ENCODE measurements around the gene MIEN1.
"Not testable (repeated sequence)": the region's sequence is repeated elsewhere in the genome, so short reads cannot be mapped to it uniquely, and the experiment has no call there.

Gene MIEN1

DNA sequence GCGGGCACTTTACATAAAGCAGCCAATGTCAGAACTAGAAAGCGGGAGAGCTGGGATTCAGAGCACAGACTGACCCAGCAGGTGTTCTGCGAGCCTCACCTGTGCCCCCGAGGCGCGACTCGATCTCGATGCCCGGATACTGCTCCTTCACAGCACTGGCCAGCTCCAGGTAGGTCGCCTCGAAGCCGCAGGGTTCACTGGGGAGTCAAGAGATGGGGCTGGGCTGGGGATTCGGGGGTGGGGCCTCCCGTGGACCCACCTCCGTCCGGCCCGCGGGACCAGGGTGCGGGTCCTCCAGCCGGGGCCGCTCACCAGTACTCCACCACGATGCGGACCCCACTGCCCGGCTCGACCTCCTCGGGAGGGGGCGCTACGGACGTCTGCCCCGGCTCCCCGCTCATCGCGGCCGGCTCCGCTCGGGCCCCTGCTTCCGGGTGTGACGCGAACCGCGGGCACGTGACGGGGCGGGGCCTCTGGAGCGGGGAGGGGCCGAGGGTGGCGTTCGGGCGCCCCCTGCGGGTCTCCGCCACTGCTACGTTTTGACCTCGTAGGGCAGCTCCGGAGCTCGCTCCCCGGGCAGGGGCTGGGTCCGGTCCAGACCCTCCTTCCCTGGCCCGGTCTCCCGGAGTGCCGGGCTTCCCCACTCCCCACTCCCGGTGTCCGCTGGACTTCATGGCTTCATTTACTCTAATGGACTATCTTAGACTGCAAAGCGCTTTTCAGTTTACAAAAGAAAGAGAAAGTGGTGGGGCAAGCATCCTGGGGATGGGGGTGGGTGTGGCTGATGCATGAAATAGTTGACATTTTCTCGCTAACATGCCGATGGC lies at the start of gene MIEN1:
TSS of gene MIEN1 (minus strand) at position 438 of the 827 bp plus-strand sequence. CDS start at position 401, 37 bp downstream.
- peak; percentile 92 for DNase-seq (ENCODE audit: low spot score)

DNA sequence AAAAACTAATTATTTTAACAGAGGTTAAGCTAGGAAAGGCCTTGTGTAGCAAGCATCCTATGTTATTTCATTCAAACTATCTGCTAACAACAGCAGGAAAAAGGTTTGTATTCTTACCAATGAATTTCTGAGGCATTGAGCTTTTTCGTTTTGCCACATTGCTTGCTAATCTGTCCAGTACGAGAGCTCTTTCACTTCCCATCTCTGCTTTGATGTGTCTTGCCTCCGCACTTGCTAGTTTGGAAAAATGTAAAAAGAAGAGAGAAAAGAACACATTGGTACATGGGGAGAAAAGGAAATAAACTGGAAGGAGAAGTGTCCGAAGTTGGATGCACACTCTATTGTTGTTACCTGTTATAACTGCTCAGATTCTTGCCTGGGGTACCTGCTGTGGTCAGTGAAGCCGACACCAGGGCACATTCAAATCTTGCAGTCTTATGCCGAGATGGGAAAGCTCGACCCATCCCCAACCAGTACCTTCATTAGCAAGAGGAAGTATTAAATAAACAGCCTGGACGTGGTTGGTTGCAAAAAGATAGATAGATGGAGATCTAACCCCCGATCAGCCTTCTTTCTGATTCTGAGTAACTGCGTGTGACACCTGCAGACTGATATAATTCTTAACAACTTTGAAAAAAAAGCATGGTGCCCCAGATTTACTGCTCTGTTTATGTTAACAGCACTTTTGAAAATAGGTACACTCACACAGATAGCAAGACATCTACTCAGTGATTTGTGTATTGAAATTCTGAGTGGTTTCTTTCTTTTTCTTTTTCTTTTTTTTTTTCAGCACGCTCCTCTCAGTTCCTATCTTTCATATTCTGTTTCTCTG lies 47.4 kb upstream of the MIEN1 start:
- no peak for DNase-seq (ENCODE audit: low spot score)

- DNase-seq (ENCODE audit: low spot score) = no peak
Observed at GRCh38 chr17:39776252-39776651, 45.9 kb upstream of the MIEN1 start.

GRCh38 chr17:39775031-39775430 lies 44.7 kb upstream of the MIEN1 start:
- DNase-seq (ENCODE audit: low spot score) = no peak

- no peak for DNase-seq (ENCODE audit: low spot score)
Observed at GRCh38 chr17:39774047-39774446, 43.7 kb upstream of the MIEN1 start.

- DNase-seq (ENCODE audit: low spot score) = no peak
Observed at GRCh38 chr17:39772987-39773934, 42.9 kb upstream of the MIEN1 start.

GRCh38 chr17:39772415-39772814 lies 42.1 kb upstream of the MIEN1 start:
- no peak for DNase-seq (ENCODE audit: low spot score)

DNA sequence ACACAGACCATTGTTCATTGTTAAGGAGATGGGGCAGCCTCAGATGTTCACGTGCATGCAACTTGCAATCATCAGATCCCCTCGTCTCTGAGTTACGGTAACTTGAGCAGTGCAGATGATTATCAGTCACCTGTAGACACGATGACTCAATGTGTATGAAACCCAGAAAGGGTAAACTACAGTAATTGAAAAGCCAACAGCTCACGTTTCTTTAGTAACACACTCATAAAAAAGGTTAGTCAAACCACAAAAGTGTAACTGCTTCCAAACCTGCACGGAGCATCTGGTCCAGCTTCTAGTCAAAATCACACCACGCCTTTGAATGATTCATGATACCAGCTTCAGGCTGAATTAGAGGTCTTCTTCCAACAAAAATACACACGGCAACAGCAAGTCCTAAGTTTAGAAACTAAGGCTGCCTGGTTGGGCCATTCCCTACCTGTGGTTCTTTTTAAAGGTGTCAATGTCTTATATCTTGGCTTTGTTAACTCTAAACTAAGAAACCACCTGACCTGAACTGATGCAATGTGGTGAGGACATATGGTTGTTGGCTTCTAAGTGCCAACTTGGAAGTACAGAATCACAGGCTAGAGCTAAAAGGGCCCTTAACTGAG lies 39.7 kb upstream of the MIEN1 start:
- no peak for DNase-seq (ENCODE audit: low spot score)

- no peak for DNase-seq (ENCODE audit: low spot score)
Observed at GRCh38 chr17:39767147-39767546, 36.8 kb upstream of the MIEN1 start.

DNA sequence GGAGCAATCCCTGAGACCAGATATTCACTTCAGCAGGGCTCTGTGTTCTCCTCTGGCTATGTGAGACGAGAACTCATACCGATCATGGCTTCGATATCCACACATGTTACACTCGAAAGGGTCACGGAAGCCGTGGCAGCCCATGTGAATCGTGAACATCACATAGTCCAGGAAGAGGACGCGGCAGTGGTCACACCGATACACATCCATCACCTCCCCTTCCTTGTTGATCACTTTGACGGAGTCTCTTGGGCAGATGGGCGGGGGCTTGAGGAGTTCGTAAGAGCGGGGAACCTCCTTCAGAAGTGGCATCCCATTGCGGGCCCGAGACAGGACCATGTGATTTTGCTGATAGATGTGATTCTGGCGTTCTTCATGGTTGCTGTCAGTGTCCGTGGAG lies 35.4 kb upstream of the MIEN1 start:
- DNase-seq (ENCODE audit: low spot score) = no peak

DNA sequence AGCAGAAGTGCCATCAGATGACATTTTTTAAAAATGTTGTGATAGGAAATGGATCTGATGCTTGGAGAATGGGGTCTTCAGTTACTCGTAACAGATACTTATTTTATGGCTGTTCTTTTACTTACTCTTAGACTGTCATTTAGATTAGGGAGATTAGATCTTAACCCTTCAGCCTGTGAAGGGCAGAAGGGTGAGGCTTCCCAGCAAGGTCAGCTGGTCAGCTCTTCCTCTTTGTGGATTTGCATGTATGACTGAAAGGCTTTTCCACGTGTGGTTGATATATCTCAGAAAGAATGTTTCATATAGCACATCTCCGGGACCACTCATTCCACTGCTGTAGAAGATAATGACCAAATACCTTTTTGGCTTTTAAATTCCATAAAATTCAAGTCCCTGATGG lies 34.8 kb upstream of the MIEN1 start:
- DNase-seq (ENCODE audit: low spot score) = no peak

DNA sequence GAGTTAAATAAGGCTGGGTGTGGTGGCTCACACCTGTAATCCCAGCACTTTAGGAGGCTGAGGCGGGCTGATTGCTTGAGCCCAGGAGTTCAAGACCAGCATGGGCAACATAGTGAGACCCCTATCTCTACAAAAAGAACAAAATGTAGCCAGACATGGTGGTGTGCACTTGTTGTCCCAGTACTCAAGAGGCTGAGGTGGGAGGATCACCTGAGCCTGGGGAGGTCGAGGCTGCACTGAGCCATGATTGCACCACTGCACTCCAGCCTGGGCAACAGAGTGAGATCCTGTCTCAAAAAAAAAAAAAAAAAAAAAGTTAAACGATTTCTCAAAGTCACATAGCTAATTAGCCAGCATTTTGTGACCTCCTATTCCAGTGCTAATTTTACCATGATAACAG lies 33.8 kb upstream of the MIEN1 start:
- not testable (repeated sequence) for DNase-seq (ENCODE audit: low spot score)

GRCh38 chr17:39763051-39763820 lies 32.9 kb upstream of the MIEN1 start:
- DNase-seq (ENCODE audit: low spot score) = no peak

DNA sequence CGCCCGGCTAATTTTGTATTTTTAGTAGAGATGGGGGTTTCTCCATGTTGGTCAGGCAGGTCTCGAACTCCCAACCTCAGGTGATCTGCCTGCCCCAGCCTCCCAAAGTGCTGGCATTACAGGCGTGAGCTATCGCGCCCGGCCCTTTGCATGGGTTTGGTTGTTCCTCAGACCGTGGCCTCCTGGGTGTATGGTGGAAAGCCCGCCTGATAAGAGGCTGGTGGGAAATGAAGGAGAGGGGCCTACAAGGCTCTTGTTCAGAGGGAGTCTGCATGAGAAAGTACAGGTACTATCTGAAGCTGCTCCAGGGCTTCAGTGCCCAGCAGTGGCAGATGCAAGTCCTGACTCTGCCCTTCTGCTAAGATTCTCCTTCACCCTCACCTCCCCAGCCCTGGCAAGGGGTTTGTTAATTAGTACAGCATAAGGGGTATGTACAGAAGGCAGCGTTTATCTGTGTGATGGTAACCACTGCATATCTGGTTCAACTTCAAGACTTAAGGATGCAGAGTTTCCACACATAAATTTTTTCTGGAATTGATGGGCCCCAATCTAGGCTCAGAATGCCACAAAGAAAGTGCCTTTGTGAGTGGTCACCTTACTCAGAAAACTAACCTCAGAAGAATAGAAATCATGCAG lies 31.6 kb upstream of the MIEN1 start:
- DNase-seq (ENCODE audit: low spot score) = no peak

DNA sequence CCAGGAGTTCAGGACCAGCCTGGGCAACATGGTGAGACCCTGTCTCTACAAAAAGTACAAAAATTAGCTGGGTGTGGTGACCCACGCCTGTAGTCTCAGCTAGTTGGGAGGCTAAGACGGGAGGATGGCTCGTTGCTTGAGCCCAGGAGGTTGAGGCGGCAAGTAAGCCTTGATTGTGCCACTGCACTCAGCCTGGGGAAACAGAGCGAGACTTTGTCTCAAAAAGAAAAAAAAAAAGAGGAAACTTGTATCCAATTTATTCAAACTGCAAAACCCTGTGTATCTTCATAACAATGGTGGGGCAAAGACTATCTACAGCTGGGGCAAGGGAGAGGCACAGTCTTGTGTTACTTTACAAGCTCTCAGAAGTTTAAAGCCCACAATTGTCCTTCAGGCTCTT lies 28.9 kb upstream of the MIEN1 start:
- no peak for DNase-seq (ENCODE audit: low spot score)

DNA sequence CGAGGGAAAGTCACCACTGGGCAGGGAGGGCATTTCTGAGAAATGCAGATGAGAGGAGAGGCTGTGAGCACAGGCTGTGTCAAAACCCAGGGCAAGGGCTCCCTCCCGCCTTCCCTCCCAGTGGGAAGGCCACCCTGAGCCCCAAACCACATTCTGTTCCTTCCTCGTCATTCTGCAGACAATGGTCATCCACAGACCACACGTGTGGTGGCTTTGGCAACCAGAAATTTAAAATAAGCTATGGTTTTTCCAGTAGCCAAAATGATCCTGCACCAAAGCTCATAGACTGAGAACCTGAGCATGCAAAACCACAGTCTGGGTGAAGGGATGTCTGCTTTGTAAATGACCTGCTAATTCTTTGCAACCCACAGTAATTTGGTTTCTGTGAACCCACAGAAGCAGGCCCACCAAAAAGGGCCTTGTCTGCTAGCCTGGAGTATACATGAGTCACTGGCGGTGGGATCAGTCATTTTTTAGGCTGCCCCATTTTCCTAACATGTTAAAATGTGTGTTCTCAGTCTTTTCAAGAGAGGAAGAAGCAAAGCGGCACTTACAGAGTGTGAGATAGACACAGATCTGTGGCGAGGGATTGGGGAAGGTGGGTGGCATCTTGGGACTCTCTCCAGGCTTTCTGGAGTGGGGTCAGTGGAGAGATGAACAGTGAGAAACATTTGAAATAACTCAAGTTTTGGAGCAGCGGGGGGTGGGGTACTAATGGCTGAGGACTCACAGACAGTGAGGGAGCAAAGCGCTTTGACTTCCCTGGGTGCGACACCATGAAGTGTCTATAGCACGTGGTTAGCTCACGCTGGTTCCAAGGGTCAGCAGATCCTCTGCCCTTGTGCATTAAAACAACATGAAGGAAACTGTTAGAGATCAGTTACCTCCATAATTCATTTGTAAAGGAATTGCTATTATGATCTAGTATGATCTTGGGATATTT lies 27.9 kb upstream of the MIEN1 start:
- DNase-seq (ENCODE audit: low spot score) = no peak

GRCh38 chr17:39757176-39757662 lies 26.9 kb upstream of the MIEN1 start:
- DNase-seq (ENCODE audit: low spot score) = no peak

- DNase-seq (ENCODE audit: low spot score) = no peak
Observed at GRCh38 chr17:39756380-39757079, 26.2 kb upstream of the MIEN1 start.

Measured in hematopoietic multipotent progenitor cell treated with erythropoietin and hydrocortisone succinate and interleukin-3 and kit ligand, for 15 days (in vitro differentiated cells).